ENCODE measurements around the gene TMEM8B.

Gene TMEM8B

DNA sequence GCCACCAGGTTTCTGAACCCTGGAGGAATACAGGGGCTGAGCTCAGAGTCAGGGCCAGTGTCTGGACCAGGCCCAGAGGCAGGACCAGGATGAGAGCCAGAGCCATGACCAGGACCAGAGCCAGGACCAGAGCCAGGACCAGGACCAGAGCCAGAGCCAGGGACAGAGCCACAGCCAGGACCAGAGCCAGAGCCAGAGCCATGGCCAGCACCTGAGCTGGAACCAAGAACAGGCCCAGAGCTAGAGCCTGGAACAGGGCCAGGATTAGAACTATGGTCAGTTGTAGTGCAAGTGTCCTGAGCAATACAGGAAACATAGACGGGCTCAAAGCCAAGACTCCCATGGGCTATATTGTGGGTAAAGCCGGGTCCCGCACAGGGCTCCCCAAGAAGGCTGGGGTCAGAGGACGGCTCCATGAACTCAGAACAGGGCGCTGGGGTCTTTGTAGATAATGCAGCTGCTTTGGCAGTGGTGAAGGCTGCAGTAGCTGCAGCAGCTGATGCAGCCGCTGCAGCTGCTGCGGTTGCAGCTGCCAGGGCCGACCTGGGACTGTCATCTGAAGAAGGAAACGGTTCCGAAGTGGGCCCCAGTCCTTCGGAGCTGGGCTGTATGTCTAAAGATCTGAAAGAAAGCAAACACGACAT is 17.5 kb upstream of the TMEM8B start:
- in situ Hi-C loops (cut with MboI; ENCODE audit: low sequenced_read_pairs), result no loop called here

DNA sequence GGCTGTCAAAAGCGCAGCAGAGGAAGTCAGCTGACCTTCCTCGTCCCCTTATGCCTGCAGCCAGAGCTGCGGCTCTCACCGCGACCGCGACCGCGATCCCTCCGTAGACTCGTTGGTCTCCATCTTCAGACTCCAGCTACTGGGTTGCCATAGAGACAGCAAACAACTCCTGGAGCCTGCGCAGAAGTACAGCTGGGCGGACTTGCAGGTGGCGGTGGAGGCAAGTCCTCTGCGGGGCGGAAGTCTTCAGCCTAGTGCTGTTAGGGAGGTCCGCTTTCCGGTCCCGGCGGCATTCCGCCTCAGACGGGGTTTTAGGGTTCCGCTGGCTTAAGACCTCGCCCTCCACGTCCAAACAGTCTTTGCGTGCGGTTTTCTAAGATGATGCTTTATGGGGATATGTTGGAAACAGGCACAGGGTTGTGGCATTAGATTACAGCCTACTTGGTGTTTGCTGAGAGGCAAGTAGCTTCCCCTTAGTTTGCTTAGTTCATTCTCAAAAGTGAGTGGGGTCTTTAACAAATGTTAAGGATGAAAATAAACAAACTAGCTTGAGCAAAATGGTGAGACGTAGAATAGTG is 16.9 kb upstream of the TMEM8B start, which contains the start of gene SPAG8:
Gene SPAG8, minus strand, starts transcription at position 238 of the 578 bp plus-strand sequence. Its CDS starts 115 bp downstream, at position 123.
- in situ Hi-C loops (cut with MboI; ENCODE audit: low sequenced_read_pairs), result no loop called here

DNA sequence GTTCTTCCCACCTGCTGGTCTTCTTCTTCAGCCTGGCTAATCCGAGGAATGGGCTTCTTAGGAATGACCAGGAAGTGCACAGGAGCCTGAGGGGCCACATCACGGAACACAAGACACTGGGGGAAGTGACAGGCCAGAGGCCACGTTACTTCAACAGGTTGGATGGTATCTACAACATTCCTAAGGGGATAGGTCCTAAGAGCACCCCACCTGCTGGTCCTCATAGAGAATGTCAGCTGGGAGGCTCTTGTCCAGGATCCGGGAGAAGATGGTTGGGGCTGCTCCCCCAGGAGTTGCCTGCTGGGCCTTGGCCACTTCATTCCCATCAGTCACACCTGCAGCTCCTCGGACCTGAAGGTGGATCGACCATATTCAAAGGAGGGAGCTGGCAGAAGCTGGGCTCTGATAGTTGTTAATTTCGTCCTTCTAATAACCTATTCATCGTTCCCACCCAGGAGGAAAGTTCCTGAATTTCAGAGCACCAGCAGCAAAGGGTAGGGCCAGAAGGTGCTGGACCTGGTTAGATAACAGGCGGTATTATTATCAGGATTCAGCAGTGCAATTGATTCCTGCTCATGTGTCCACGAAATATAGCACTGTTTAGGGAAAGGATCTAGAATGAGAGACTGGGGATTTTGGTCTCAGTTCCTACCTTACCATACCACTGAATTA is 15.5 kb upstream of the TMEM8B start:
- in situ Hi-C loops (cut with MboI; ENCODE audit: low sequenced_read_pairs), result no loop called here

DNA sequence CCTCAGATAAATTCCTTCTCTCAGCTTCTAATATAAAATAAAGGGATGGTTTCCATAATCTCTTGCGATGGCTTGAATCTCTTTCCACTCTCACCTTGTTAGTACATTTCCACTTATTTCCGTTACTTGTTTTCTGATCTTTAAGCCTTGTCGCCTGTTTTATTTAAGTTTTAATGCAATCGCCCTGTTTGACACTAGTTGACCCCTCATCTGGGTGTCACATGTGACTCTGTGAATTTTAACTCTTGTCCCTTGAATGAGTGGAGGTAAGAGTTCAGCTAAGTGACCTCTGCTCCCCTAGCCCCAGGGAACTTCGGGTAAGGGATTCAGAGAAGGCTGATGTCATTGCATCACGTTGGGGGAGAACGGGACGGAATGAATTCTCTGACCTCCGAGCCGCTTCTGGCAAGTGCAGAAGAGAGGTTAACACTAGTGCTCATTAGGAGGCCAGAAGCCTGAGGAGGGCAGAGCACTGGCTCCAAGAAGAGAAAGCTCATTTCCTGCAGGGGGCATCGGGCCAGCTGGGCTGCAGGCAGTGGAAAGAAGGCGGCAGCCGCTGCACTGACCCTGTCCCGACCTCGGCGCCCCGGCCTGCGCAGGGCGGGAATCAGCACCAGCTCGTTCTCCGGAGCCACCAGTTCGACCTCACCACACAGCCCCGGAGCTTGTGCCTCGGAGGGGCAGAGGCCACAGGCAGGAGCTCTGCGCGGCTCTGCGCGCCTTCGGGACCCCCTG is 14.8 kb upstream of the TMEM8B start:
- in situ Hi-C loops (cut with MboI; ENCODE audit: low sequenced_read_pairs), result no loop called here

DNA sequence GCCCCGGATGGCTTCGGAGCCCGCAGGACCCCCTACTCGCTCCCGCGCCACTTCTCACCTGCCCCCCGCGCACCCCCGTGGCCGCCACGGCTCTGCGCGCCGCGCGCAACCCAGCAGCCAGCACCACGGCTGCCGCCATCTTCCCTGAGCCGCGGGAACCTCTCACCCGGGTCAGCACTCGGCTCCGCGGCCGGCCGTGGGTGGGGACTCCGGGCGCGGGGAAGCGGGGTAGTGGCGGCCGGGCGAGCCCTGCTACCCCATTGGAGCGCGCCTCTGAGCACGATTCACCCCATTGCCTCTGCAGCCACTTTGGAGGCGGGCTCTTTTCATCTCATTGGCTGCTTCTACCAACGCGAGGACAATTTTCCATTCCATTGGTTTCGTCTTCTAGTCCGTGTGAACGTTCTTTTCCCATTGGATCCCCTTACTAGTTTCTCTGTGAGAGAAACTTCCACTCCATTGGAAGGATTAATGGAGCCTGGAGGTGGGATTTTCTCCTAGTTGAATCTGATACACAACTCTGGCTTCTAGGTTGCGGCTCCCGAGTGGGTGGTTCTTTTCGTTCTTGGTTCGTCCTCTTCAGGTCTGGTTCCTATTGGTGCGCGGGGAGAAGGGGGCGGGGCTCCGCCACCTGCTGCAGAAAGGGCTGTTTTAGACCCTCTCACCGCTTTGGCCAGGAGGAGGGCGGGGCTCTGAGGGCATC is 14.0 kb upstream of the TMEM8B start, which contains the start of gene HINT2:
Gene HINT2, minus strand, starts transcription at position 202 of the 703 bp plus-strand sequence. Its CDS starts 63 bp downstream, at position 139.
- in situ Hi-C loops (cut with MboI; ENCODE audit: low sequenced_read_pairs), result no loop called here

DNA sequence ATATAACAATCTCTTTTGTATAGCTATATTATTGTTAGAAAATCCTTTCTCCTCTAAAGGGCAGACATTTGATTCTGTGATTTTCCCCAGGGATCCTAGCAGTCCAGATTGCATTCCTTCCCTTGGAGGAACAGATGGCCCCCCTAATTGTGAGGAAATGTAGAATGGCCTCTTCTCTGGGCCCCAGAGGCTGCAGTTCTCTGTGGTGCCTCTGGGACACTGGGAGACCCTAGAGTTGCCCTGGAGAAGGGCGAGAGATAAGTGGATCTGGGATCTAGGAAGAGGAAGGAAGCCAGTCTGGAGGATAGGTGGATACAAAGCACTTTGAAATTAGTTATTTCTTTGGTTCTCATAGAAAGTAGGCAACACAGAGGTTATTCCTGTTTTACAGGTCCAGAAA is 12.3 kb upstream of the TMEM8B start:
- in situ Hi-C loops (cut with MboI; ENCODE audit: low sequenced_read_pairs), result no loop called here

DNA sequence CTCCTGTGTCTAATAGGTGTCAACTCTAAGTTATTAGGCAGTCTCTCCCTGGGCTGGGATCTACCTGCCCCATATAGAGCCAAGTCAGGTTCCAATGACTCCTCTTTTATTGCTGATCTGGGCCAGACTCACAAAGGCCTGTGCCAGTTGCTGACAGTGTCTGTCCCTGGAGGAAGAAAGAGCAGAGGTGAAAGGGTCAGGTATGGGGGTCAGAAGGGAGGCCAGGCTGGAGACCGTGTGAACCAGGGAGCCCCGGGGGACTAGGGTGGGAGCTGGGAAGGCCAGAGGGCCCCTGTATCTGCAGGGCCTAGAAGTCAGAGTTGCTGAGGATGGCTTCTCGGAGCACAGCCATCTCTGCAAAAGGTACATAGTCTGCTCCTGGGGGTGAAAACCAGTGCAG is 10.7 kb upstream of the TMEM8B start:
- in situ Hi-C loops (cut with MboI; ENCODE audit: low sequenced_read_pairs), result no loop called here

DNA sequence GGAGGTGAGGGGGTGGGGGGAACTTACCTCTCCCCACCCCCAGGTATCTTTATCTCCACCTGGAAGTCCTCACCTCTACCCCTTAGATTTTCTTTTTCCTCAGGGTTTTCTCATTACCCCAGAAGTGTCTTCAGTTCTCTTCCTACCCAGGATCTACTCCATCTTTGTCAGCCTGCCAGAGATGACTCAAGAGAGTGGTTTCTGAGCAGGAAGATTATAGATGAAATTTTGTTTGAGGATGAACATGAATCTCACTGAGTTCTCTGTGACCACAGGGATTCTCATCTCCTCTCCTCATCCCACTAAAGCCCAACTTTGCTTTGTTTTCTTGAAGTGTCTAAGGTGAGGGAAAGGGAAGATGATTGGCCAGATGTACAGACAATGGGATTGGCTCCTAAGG is 9.0 kb upstream of the TMEM8B start:
- in situ Hi-C loops (cut with MboI; ENCODE audit: low sequenced_read_pairs), result no loop called here

DNA sequence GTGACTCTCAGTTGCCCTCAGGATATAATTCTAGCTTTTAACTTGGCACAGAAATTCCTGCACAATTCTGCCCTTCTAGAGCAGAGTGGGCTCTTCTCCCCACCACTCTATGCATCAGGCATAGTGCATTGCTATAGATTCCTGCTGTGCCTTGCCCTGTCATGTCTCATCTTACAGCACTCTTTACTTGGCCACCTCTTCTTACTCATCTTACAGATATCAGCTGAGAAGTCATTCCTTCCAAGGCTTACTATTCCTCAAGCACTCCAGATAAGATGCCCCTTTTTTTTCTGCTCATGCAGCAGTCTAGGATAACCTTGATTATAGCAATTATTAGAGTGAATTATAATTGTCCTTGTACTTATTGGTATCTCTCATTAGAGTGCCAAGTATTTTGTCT is 6.1 kb upstream of the TMEM8B start:
- in situ Hi-C loops (cut with MboI; ENCODE audit: low sequenced_read_pairs), result no loop called here

DNA sequence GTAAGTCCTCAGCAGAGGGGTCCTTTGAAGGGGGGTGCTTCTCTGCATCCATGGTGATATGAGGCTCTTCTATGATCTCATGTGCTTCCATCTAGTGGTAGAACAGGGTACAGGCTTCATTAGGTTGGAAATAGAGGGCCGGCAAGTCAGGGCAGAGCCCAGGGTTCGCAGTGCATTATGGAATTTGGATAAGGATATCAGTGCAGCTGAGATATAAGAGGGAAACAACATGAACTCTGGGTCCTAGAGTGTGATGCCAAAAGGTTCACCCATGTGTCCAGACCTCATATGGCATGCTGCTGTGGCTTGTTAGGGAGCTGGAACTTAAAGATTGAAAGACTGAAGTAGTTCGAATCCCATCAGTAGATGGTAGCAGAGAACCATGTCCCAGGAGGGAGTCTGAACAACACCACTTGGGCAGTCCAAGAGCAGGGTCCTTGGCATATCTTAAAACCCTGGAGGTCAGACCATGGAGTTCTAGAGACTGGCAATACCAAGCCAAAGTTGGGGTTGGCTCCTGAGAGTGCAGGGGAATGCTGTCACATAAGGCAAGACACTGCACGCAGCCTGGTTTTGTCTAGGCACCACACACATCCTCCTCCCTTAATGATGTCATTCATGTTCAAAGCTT is 2.8 kb upstream of the TMEM8B start:
- in situ Hi-C loops (cut with MboI; ENCODE audit: low sequenced_read_pairs), result no loop called here

DNA sequence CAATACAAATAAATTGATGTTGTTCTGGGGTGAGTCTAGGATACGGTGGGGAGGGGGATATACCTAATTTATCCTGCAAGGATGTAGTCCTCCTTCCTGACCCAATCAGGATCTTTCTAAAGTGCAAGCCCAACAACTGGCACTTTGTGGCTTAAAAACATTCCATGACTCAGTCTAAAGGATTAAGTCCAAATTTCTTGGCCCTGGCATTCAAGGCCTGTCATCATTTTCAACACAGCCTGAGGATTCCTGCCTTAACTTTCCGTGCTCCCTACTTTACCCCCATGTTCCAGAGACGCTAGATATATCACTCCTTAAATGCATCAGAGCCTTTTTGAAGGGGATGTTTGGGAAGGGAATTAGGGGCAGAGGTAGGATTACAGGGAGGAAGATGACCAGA is 1.5 kb upstream of the TMEM8B start:
- in situ Hi-C loops (cut with MboI; ENCODE audit: low sequenced_read_pairs), result no loop called here

DNA sequence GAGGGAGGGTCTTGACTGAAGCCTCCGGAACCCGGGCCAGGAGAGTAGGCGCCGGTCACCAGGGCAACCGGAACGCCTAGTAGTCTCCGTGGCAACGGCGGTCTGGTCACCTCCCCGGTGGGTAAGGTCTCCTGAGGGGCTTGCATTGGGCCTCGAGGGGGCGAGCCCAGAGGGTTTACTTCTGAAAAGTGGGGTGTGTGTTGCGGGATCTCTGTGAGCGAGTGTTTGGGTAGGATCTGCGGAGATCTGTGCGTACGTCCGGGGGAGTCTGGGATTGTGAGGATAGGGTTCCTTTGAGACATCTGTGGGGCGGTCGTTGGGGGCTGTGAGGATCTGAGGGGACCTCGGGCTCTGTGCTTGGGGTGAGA is 328 bp upstream of the TMEM8B start, which contains the start of gene FAM221B:
Gene FAM221B, minus strand, starts transcription at position 17 of the 368 bp plus-strand sequence. CDS start 2,571 bp downstream, outside the sequence.
- in situ Hi-C loops (cut with MboI; ENCODE audit: low sequenced_read_pairs), result no loop called here

DNA sequence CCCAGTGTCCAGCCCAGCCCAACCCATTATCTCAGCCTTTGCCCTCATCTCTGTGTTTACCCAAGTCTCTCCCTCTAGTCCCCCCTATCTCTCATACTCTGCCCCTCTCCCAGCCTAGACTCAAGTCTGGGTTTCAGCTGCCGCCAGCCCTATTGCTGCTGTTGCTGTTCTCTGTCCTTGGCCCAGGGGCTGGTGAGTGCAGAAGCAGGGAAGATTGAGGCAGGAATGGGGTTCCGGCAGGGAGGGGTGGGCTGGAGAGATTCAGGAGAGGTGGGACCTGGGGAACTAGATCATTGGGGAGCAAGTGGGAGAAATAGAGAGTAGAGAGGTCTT is 702 bp downstream of the TMEM8B start:
- in situ Hi-C loops (cut with MboI; ENCODE audit: low sequenced_read_pairs), result no loop called here

DNA sequence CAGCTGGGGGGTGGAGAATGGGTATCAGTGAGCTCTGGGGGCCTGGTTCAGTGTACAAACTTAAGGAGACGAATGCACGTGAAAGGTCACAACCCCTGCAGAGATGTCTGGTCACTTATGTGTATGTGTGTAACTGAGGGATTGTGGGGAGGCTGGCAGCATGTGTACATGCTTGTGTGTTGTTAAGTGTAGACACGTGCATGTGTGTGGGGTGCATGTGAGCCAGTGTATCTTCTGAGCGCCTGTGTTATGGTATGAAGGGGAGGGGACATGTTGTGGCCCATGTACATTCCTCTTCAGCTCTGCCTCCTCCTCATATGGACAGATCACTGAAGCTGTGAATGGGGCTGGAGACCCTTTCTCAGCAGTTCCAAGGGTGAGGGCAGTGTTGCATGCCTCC is 2.0 kb downstream of the TMEM8B start:
- in situ Hi-C loops (cut with MboI; ENCODE audit: low sequenced_read_pairs), result no loop called here

DNA sequence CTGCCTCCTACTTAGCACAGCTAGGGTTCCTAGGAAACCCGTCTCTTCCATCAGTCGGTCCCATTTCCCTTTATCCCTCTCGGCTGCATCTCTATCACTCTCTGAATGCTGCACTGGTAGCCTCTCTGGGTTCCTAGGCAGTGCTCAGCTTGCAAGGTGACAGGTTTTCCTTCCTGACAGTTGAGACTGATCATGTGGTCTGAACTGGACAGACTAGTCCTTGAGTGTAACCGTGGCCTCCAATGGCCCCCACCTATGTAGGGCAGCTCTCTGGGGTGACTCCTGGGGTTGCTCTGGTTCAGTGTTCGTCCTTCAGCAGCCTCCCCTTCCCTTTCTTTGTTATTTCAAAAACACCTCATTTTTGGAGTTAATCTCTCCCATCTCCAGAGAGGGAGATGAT is 3.8 kb downstream of the TMEM8B start:
- in situ Hi-C loops (cut with MboI; ENCODE audit: low sequenced_read_pairs), result no loop called here

DNA sequence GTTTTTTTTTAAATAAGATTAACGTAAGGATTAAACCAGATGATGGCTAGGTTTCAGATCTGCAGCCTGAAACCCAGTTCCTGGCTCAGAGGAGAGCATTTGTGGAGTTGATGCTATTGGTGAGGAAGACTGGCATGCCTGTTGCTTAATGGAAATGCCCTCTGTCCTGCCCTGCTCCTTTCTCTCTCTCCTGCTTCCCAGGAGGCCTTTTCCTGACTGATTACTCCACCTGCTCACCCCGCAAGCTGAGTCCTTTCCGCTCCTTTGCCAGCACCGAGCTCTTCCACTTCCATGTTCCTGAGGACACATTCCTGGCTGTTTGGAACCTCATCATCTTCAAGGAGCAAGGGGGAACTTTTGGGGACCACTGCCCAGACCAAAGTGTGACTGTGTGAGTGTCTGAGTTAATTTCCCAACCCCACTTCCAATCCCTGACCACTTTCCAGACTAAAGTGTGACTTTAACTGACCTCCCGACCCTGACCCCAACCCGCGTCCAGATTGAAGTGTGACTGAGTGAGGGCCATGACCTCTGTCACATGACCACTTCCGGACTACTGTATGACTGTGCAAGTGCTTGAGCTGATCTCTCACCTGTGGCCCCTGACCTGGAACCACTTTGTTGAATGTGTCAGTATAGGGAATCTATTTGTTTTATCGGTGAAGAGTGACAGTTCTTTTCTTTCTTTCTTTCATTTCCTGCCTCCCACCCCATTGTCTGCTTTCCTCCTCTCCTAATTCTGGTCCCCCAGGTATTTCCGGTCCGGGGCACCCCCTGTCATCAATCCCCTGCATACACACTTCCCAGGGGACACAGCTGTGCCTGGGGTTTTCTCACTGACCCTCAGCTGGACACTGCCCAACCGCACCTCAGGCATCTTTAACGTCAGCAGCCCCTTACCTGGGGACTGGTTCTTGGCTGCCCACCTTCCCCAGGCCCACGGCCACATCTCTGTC is 5.5 kb downstream of the TMEM8B start:
- in situ Hi-C loops (cut with MboI; ENCODE audit: low sequenced_read_pairs), result no loop called here

DNA sequence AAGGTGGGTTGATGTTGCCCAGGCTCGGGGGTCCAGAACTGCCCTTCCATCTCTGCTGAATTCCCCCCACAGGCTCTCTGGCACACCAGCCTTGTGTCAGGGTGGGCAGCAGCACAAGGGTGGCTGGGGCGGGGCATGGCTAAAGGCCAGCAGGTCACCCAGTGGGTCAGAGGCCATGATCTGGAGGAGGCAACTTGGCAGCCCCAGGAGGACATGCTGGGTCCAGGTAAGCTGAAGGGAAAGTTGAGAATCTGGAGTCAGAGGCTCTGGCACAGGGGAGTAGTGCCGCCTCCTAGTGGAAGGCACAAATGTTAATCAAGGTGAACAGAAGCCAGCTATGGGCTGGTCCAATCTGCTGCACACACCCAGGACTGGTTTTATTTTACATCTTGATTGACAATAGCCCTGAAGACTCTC is 6.2 kb downstream of the TMEM8B start:
- in situ Hi-C loops (cut with MboI; ENCODE audit: low sequenced_read_pairs), result no loop called here

DNA sequence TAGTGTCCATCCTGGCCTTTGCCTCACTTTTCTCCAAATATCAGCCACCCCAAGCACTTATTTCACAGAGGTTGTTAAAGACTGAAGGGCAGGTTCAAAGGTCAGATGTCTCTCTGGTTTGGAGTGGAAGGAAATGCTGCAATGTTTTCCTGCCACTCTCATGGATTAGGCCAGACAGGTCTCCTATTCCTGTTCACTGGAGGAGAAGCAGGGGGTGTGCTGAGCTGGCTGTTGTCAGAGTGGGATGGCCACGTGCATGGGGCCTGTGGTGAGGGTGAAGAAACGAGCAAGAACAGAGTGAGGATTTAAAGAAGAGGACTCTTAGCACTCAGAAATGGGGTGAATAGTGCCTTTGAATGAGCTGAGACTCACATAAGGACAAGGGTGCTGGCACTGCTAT is 6.7 kb downstream of the TMEM8B start:
- in situ Hi-C loops (cut with MboI; ENCODE audit: low sequenced_read_pairs), result no loop called here

DNA sequence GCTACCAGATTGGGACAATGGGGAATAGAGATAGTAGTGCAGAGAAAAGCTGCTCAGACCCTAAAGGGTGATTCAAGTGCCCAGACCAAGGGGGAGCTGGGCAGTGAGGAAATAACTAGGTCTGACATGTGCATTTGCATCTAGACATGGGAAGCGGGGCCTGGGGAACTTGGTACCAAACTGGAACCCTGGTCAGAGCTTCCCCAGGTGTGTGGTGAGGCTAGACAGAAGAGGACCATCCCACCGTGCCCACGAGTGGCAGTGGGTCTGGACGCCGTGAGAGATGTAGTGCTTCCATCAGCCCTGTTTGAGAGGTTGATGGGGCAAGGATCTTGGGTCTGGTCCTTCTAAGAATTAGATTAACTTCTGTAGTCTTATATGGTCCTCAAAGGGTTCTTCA is 7.6 kb downstream of the TMEM8B start:
- in situ Hi-C loops (cut with MboI; ENCODE audit: low sequenced_read_pairs), result no loop called here
